ENCODE measurements around the gene DDAH2.

Gene DDAH2

GRCh38 chr6:31765910-31766794 is 37.1 kb upstream of the DDAH2 start:
- H3K4me3 ChIP-seq (ENCODE audit: low read depth, low read length) = no peak overlapping the region
- no peak for TF ChIP-seq CTCF (IDR thresholded peaks at IDR 0.05; ENCODE audit: low read depth, low read length)

- H3K4me3 ChIP-seq (ENCODE audit: low read depth, low read length) = no peak overlapping the region
- TF ChIP-seq CTCF (IDR thresholded peaks at IDR 0.05; ENCODE audit: low read depth, low read length) = no peak
Observed at GRCh38 chr6:31765559-31765909, 36.4 kb upstream of the DDAH2 start.

- no peak overlapping the region for H3K4me3 ChIP-seq (ENCODE audit: low read depth, low read length)
- no peak for TF ChIP-seq CTCF (IDR thresholded peaks at IDR 0.05; ENCODE audit: low read depth, low read length)
Observed at GRCh38 chr6:31764198-31764597, 35.1 kb upstream of the DDAH2 start.

GRCh38 chr6:31763619-31763940 is 34.5 kb upstream of the DDAH2 start:
- H3K4me3 ChIP-seq (ENCODE audit: low read depth, low read length) = no peak overlapping the region
- no peak for TF ChIP-seq CTCF (IDR thresholded peaks at IDR 0.05; ENCODE audit: low read depth, low read length)

- no peak overlapping the region for H3K4me3 ChIP-seq (ENCODE audit: low read depth, low read length)
- no peak for TF ChIP-seq CTCF (IDR thresholded peaks at IDR 0.05; ENCODE audit: low read depth, low read length)
Observed at GRCh38 chr6:31762878-31763618, 33.9 kb upstream of the DDAH2 start.

- H3K4me3 ChIP-seq (ENCODE audit: low read depth, low read length) = no peak within 1 kb of the TSS
- no peak for TF ChIP-seq CTCF (IDR thresholded peaks at IDR 0.05; ENCODE audit: low read depth, low read length)
Observed at GRCh38 chr6:31762356-31762755, 33.3 kb upstream of the DDAH2 start, which contains the start of gene SAPCD1. Gene SAPCD1 (plus strand): TSS chr6:31762656. CDS start chr6:31763055, 399 bp downstream.

GRCh38 chr6:31761343-31761742 is 32.2 kb upstream of the DDAH2 start:
- no peak for TF ChIP-seq CTCF (IDR thresholded peaks at IDR 0.05; ENCODE audit: low read depth, low read length)
- no peak overlapping the region for H3K4me3 ChIP-seq (ENCODE audit: low read depth, low read length)
